NCI-H187 (cell line): ENCODE results near the gene SLC22A31.
"Not testable (repeated sequence)": the region's sequence is repeated elsewhere in the genome, so short reads cannot be mapped to it uniquely, and the experiment has no call there.

Source experiments
- DNase-seq, 2 experiments: peaks; one replicate each; lab custom pipeline; 2025; lab: John Stamatoyannopoulos, UW

The SLC22A31 gene

GRCh38 chr16:89178453-89179147 lies 21.7 kb downstream of the SLC22A31 start:
- no peak for DNase-seq

- no peak for DNase-seq
Measured at GRCh38 chr16:89177501-89177900, 22.8 kb downstream of the SLC22A31 start.

- no peak for DNase-seq
Measured at GRCh38 chr16:89176717-89177116, 23.6 kb downstream of the SLC22A31 start.

- DNase-seq, result no peak
Measured at GRCh38 chr16:89176147-89176690, 24.1 kb downstream of the SLC22A31 start.

GRCh38 chr16:89175280-89176146 lies 24.8 kb downstream of the SLC22A31 start:
- no peak for DNase-seq

- no peak for DNase-seq
Measured at GRCh38 chr16:89174877-89175276, 25.5 kb downstream of the SLC22A31 start.

- DNase-seq, result no peak
Measured at GRCh38 chr16:89174055-89174827, 26.1 kb downstream of the SLC22A31 start.

- DNase-seq, result no peak
Measured at GRCh38 chr16:89173174-89173921, 27.0 kb downstream of the SLC22A31 start.

GRCh38 chr16:89172528-89173173 lies 27.7 kb downstream of the SLC22A31 start:
- DNase-seq, result no peak

GRCh38 chr16:89172171-89172527 lies 28.2 kb downstream of the SLC22A31 start:
- no peak for DNase-seq

- DNase-seq, result peak; percentile 81 to 96
Measured at GRCh38 chr16:89171216-89172170, 28.8 kb downstream of the SLC22A31 start, which contains the start of gene CDH15. Gene CDH15 (plus strand): TSS chr16:89171748. CDS start chr16:89171832, 84 bp downstream.

GRCh38 chr16:89170346-89171215 lies 29.8 kb downstream of the SLC22A31 start:
- peak in 1 of 2 experiments; percentile 69 for DNase-seq

- DNase-seq, result no peak
Measured at GRCh38 chr16:89169778-89170177, 30.6 kb downstream of the SLC22A31 start.

- no peak for DNase-seq
Measured at GRCh38 chr16:89168381-89169189, 31.8 kb downstream of the SLC22A31 start.

- peak; percentile 37 to 50 for DNase-seq
Measured at GRCh38 chr16:89167425-89167941, 32.9 kb downstream of the SLC22A31 start.

GRCh38 chr16:89166696-89167424 lies 33.5 kb downstream of the SLC22A31 start:
- no peak for DNase-seq

GRCh38 chr16:89165681-89165979 lies 34.7 kb downstream of the SLC22A31 start:
- DNase-seq, result not testable (repeated sequence)
